Ascending aorta (tissue), 2 donors: ENCODE measurements around the gene ADGRL3. TPM values are rescaled to one million over a fixed set of nuclear protein-coding genes. Genes with fewer than 3 reads are reported as not detected.

Experiments
- DNase-seq, 2 donors: peaks; one replicate each; pipeline ENCODE4 v3.0.0-alpha.2; 2019; ENCODE audit warnings: low spot score in 2 of 2
- H3K27ac ChIP-seq, 2 donors: fragments of 200-600 bp; sonication (generic); one replicate each; pipeline ENCODE4 v1.5.1; 2016 to 2017; ENCODE audit warnings: mild to moderate bottlenecking in 1 of 2
- H3K27me3 ChIP-seq: fragments of 200-600 bp; sonication (generic); one replicate; pipeline ENCODE4 v1.5.1; 2017
- H3K36me3 ChIP-seq, 2 donors: fragments of 200-600 bp; sonication (generic); one replicate each; pipeline ENCODE4 v1.5.1; 2016
- H3K4me1 ChIP-seq, 2 donors: fragments of 200-600 bp; sonication (generic); one replicate each; pipeline ENCODE4 v1.5.1; 2016 to 2017; ENCODE audit warnings: mild to moderate bottlenecking in 1 of 2
- H3K4me3 ChIP-seq, 2 donors: fragments of 200-600 bp; sonication (generic); one replicate each; pipeline ENCODE4 v1.5.1; 2016 to 2017; ENCODE audit warnings: mild to moderate bottlenecking in 1 of 2
- H3K9me3 ChIP-seq, 2 donors: fragments of 200-600 bp; sonication (generic); one replicate each; pipeline ENCODE4 v1.5.1; 2016
- CTCF ChIP-seq, 3 experiments: fragments of 200-600 bp in 2 of 3; fragments of 450-650 bp in 1 of 3; sonication (generic) in 2 of 3; IDR thresholded peaks; one replicate each; pipeline ENCODE4 v1.5.1; 2016 to 2019; ENCODE audit warnings: antibody characterized with exemption in 3 of 3, mild to moderate bottlenecking in 1 of 3, moderate library complexity in 1 of 3
- intact Hi-C: fragments of 100-400 bp; cut with DNase I; formaldehyde crosslinking; loops from one replicate; pipeline ENCODE4 v1.15.1; 2023
- total RNA-seq: library from RNA; depleted of rRNA; stranded (reverse); fragments of >200 nt; gene quantifications from one replicate; pipeline ENCODE4 v1.1.0, GENCODE V29; 2016

ADGRL3 gene
- total RNA-seq, 1 donor from 2014 or later = 22.2 TPM

DNA sequence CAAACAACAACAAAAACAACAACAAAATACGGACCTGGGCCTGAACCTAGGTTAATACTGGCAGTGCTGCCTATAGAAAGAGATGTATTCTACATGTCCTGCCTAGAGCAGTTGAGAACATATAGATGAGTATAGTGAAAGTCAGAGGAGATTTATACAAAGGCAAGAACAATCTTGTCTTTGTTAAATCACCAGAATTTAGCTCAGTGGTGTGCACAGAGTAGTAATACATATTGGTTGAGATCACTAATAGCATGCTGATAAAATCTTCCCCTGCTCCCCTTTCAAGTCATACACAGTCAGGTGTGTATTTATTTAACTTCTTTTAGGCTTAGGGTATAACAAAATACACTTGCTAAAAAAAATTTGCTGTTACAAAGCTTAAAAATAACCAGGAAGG lies 247.8 kb downstream of the ADGRL3 start:
- Histone ChIP-seq H3K4me1 (peaks cover 0 to 5% of the 10 kb centered on the region in 2 donors), H3K4me3 (no peak overlapping the region), H3K27ac (no peak overlapping the region), H3K36me3 (no peaks in the 10 kb centered on the region), H3K27me3 (no peaks in the 10 kb centered on the region), H3K9me3 (no peaks in the 10 kb centered on the region)
- intact Hi-C loops = no loop called here
- TF ChIP-seq CTCF (IDR thresholded peaks at IDR 0.05) = no peak
- no peak for DNase-seq

DNA sequence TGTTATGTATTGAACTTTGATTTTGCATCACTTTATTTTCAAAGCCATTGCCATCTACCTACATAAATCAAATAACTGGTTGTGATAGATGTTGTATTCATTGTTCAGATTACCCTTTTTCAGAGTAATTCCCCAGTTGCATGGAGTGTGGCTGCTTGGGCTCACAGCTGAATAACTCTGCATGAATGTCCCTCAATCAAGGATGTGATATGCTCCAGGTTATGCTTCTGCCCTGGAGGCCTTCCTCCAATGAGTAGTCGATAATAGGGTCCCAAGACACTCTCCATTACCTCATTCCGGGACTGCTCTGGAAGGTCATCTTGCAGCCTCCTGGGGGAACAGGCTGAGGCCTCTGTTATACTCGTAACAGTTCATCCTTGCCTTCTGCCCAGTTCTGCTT lies 251.8 kb downstream of the ADGRL3 start:
- Histone ChIP-seq H3K27me3 (no peaks in the 10 kb centered on the region), H3K9me3 (no peaks in the 10 kb centered on the region), H3K4me3 (no peak overlapping the region), H3K36me3 (no peaks in the 10 kb centered on the region), H3K4me1 (no peaks in the 10 kb centered on the region), H3K27ac (no peak overlapping the region)
- TF ChIP-seq CTCF (IDR thresholded peaks at IDR 0.05) = no peak
- no peak for DNase-seq
- intact Hi-C loops = no loop called here

GRCh38 chr4:61461956-61462355 lies 261.8 kb downstream of the ADGRL3 start:
- no peak for DNase-seq
- intact Hi-C loops = no loop called here
- Histone ChIP-seq H3K4me1 (peaks cover 0 to 3% of the 10 kb centered on the region in 2 donors), H3K4me3 (no peak overlapping the region), H3K36me3 (no peaks in the 10 kb centered on the region), H3K27ac (peak overlapping the region in 1 of 2 donors; percentile 5), H3K27me3 (no peaks in the 10 kb centered on the region), H3K9me3 (no peaks in the 10 kb centered on the region)
- TF ChIP-seq CTCF (IDR thresholded peaks at IDR 0.05) = no peak

DNA sequence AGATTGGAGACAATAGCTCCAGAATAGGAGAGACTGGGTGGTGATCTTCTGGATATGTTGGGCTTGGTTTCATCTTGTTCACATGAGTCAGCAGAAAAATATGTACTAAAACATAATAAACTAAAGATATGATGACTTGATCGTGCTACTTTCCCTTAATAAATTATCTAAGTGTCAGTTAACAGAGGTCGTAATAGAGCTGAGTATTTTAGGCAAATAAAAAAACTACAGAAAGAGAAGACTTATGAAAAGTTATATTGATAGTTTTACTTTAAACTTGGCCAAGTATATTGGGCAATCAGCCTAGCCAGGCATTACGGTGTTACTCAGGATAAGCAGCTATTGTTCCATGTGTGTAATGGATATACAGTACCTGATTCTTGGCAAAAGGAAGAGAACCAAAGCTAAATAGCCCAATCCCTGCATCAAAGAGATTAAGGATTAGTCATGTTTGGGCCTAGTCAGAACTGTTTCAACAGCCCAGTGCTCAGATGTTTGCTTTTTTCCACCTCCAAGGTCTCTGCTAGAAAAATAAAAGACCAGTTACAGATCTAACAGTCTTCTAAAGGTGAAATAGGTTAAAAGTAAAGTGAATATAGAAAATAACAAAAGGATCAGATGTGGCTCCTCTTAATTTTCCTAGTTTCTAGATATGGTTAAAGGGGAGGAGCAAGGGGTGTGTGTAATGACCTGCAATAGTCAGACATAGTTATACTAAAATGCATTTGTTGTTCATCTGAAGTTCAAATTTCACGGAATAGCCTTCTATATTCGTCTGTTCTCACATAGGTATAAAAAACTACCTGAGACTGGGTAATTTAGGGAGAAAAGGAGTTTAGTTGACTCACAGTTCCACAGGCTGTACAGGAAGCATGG lies 262.6 kb downstream of the ADGRL3 start:
- Histone ChIP-seq H3K36me3 (no peaks in the 10 kb centered on the region), H3K4me1 (peaks cover 0 to 3% of the 10 kb centered on the region in 2 donors), H3K9me3 (no peaks in the 10 kb centered on the region), H3K27ac (peak overlapping the region; percentile 3 to 5), H3K27me3 (no peaks in the 10 kb centered on the region), H3K4me3 (no peak overlapping the region)
- TF ChIP-seq CTCF (IDR thresholded peaks at IDR 0.05) = no peak
- intact Hi-C loops = no loop called here
- DNase-seq = no peak

GRCh38 chr4:61468024-61468720 lies 268.0 kb downstream of the ADGRL3 start:
- intact Hi-C loops = no loop called here
- no peak for TF ChIP-seq CTCF (IDR thresholded peaks at IDR 0.05)
- no peaks in the 10 kb centered on the region for H3K9me3 ChIP-seq
- no peak overlapping the region for H3K27ac ChIP-seq
- no peak for DNase-seq
- H3K4me1 ChIP-seq = no peaks in the 10 kb centered on the region
- H3K27me3 ChIP-seq = no peaks in the 10 kb centered on the region
- H3K4me3 ChIP-seq = no peak overlapping the region
- H3K36me3 ChIP-seq = no peaks in the 10 kb centered on the region
